Activated naive CD4-positive, alpha-beta T cell treated with anti-CD3 and anti-CD28 coated beads, Interleukin-2, amount 10 ng/mL, durations not matched to agents 7 days and 5 days (primary cell): ENCODE measurements around the gene NKG7.

Source experiments
- CTCF ChIA-PET: fragments of 350-600 bp; sonication (Branson Sonifier 250); formaldehyde crosslinking; loops from one replicate; lab custom pipeline; 2021; ENCODE audit warnings: antibody characterized with exemption; lab: Charles Lee
- DNase-seq: peaks from one replicate; pipeline ENCODE4 v3.0.0-alpha.2; 2020
- H3K27ac Mint-ChIP-seq: one replicate; pipeline ENCODE4 v1.8.0; 2021; ENCODE audit warnings: mild to moderate bottlenecking, moderate library complexity, mixed read lengths
- H3K27me3 Mint-ChIP-seq: one replicate; pipeline ENCODE4 v1.8.0; 2021; ENCODE audit warnings: mild to moderate bottlenecking, mixed read lengths
- H3K36me3 Mint-ChIP-seq: one replicate; pipeline ENCODE4 v1.8.0; 2021; ENCODE audit warnings: mixed read lengths
- H3K4me1 Mint-ChIP-seq: one replicate; pipeline ENCODE4 v1.8.0; 2021; ENCODE audit warnings: mixed read lengths
- H3K4me3 Mint-ChIP-seq: one replicate; pipeline ENCODE4 v1.8.0; 2021; ENCODE audit warnings: mild to moderate bottlenecking, moderate library complexity, mixed read lengths
- H3K9me3 Mint-ChIP-seq: one replicate; pipeline ENCODE4 v1.8.0; 2021; ENCODE audit warnings: mixed read lengths

Gene NKG7

DNA sequence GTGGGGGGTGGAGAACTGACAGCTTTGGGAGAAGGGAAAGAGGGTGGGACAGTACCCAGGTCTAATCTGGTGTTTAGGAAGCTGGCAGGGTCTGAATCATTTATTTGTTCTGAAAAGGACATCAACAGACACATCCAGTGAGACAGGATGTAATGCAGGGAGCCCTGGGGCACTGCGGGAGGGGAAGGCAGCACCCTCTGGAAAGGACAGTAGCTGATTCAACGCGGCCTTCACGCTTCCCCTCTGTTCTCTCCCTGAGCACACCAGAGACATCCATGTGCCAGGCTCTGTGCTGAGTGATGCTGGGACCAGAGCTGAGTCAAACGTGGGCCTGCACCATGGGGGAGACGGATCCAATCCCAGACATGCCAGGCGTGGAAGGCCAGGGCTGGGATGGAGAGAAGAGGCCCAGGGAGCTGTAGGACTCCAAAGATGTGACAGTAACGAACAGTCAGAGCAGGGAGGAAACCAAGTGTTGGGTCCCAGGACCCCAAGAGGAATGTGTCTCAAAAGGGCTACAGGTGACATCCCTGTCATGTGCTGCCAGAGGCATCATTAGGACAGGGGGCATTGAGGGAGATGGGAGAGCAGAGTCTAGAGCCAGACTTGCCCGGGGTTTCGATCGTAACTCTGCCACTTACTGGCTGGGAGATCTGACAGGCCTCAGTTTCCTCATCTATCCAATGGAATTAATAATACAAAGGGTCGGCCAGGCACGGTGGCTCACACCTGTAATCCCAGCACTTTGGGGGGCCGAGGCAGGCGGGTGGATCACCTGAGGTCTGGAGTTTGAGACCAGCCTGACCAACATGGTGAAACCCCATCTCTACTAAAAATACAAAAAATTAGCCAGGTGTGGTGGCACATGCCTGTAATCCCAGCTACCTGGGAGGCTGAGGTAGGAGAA is 8.0 kb downstream of the NKG7 start:
- H3K27ac Mint-ChIP-seq, result peak overlapping the region; percentile 12
- no peaks in the 10 kb centered on the region for H3K9me3 Mint-ChIP-seq
- H3K36me3 Mint-ChIP-seq, result peaks cover 5% of the 10 kb centered on the region
- H3K4me3 Mint-ChIP-seq, result peak overlapping the region; percentile 59
- CTCF ChIA-PET, result interaction anchor here (1.3 to 1.7 kb wide), 2 partner anchors 10 to 23 kb away, joined by 4 to 6 read pairs; partner anchors contain the start of gene VSIG10L
- no peak for DNase-seq
- H3K27me3 Mint-ChIP-seq, result peaks cover 3% of the 10 kb centered on the region
- H3K4me1 Mint-ChIP-seq, result peaks cover 67% of the 10 kb centered on the region

DNA sequence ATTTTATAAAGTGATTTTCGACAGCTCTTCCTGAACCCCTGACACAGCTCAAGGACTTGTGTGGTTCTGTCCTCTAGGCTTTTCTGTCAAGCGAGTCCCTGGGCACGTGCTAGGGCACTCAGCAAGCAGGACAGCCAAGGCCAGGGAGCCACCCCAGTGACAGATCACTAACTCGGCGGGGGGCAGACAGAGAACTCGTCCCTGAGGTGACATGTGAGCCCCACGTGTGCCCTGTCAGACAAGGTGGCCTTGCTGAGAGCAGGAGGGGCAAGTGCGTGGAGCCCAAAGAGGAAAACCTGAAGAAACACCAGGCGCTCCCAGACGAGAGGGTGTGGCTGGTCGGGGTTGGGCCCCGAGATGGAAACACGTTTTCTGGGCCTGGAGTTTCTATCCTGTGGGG is 11.2 kb downstream of the NKG7 start:
- Mint-ChIP-seq H3K9me3 (no peaks in the 10 kb centered on the region), H3K27ac (no peak overlapping the region), H3K4me1 (peaks cover 57% of the 10 kb centered on the region), H3K4me3 (no peak overlapping the region), H3K27me3 (no peaks in the 10 kb centered on the region), H3K36me3 (peaks cover 14% of the 10 kb centered on the region)
- CTCF ChIA-PET, result no interaction called here
- no peak for DNase-seq

DNA sequence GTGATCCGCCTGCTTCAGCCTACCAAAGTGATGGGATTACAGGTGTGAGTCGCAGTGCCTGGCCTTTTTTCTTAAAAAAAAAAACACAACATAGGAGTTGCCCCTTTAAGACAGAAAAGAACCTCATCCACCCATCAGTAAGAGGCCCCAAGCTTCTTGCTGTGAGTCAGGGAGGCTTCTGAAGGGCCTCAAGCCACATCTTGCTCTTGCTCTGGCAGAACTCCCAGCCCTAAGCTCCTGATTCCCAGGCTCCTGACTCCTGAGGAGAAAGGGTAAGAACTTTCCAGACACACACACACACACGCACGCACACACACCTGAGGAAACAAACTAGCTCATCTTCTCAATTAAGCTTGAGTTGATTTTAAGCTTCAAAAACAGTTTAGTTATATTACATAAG is 13.2 kb downstream of the NKG7 start:
- no peak for DNase-seq
- Mint-ChIP-seq H3K27me3 (no peaks in the 10 kb centered on the region), H3K27ac (no peak overlapping the region), H3K4me1 (peaks cover 60% of the 10 kb centered on the region), H3K9me3 (no peaks in the 10 kb centered on the region), H3K4me3 (no peak overlapping the region), H3K36me3 (peaks cover 16% of the 10 kb centered on the region)
- CTCF ChIA-PET, result interaction anchor here (0.5 to 1.8 kb wide), 3 partner anchors 11 to 66 kb away, joined by 3 to 6 read pairs (median 4); no protein-coding TSS in a partner anchor

DNA sequence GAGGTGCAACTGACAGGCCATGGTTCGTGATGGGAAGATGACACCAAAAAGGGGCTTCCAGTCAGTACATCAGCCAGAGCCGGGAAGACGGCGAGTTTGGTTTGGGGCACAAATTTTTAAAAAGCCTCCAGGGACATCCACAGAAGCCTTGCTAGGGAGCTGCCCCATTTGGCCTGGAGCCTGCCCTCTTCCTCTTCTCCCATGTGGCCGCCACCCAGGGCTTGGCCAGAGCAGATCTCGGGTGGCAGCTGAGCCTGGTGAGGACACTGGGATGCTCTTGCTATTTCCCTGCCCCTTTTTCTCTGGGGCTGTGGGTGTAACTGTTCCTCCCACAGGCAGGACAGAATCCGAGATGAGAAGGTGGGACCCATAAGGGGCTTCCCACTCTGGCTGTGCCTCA is 14.5 kb downstream of the NKG7 start:
- DNase-seq, result no peak
- no peak overlapping the region for H3K4me3 Mint-ChIP-seq
- no peaks in the 10 kb centered on the region for H3K9me3 Mint-ChIP-seq
- no peaks in the 10 kb centered on the region for H3K27me3 Mint-ChIP-seq
- peaks cover 51% of the 10 kb centered on the region for H3K4me1 Mint-ChIP-seq
- CTCF ChIA-PET, result interaction anchor here (1.8 kb wide), 1 partner anchor 18 kb away, joined by 6 read pairs; no protein-coding TSS in a partner anchor
- no peak overlapping the region for H3K27ac Mint-ChIP-seq
- H3K36me3 Mint-ChIP-seq, result peaks cover 16% of the 10 kb centered on the region

DNA sequence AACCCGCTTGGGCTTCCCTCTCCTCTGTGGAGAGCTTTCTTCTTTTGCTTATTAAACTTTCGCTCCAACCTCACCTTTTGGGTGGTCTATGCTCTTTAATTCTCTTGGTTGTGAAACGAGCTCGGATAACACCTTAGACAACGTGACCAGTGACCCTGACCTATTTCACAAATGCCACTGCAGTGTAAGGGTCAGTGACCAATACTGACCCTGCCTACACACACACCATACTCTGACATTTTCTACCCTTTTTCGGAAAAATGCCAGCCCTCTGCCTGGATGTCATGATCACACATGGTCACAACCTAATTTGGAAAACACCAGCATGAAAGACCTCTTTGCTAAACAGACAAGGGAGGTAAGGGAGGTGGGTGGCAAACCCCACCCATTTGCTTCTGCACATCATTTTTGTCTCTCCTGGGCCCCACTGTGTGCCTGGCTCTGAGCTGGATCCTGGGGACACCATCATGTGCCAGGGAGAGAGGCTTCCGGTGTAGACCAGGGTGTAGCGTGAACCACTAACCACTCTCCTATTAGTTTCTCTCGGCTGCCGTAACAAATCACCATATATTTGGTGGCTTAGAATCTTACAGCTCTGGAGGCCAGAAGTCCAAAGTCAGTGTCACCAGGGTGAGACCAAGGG is 16.2 kb downstream of the NKG7 start:
- no peaks in the 10 kb centered on the region for H3K9me3 Mint-ChIP-seq
- no peak for DNase-seq
- H3K36me3 Mint-ChIP-seq, result peaks cover 25% of the 10 kb centered on the region
- H3K27ac Mint-ChIP-seq, result no peak overlapping the region
- H3K4me3 Mint-ChIP-seq, result no peak overlapping the region
- no peaks in the 10 kb centered on the region for H3K27me3 Mint-ChIP-seq
- CTCF ChIA-PET, result no interaction called here
- peaks cover 39% of the 10 kb centered on the region for H3K4me1 Mint-ChIP-seq

DNA sequence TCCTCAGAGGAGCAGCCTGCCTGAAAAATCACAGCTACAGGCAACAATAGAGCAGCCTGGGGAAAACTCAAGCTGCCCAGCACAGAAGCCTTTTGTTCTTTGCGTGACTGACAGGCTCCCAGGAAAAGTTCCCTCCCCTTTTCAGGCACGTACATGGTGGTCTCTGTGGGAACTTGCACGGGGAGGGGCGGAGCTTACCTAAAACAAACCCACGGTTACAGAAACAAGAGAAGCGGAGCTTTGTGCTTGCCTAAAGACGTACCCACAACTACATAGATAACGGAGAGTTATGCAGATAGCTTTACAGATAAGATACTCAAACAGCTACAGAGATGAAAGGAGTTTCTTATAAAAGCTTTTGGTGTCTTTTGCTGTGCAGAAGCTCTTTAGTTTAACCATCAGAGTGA is 17.7 kb downstream of the NKG7 start:
- Mint-ChIP-seq H3K27ac (peak overlapping the region; percentile 81), H3K9me3 (no peaks in the 10 kb centered on the region), H3K27me3 (no peaks in the 10 kb centered on the region), H3K4me3 (peak overlapping the region; percentile 6), H3K36me3 (peaks cover 36% of the 10 kb centered on the region), H3K4me1 (peaks cover 31% of the 10 kb centered on the region)
- CTCF ChIA-PET, result interaction anchor here (0.7 to 1.2 kb wide), 3 partner anchors 9 to 53 kb away, joined by 3 to 4 read pairs (median 3); no protein-coding TSS in a partner anchor
- peak; percentile 63 for DNase-seq

DNA sequence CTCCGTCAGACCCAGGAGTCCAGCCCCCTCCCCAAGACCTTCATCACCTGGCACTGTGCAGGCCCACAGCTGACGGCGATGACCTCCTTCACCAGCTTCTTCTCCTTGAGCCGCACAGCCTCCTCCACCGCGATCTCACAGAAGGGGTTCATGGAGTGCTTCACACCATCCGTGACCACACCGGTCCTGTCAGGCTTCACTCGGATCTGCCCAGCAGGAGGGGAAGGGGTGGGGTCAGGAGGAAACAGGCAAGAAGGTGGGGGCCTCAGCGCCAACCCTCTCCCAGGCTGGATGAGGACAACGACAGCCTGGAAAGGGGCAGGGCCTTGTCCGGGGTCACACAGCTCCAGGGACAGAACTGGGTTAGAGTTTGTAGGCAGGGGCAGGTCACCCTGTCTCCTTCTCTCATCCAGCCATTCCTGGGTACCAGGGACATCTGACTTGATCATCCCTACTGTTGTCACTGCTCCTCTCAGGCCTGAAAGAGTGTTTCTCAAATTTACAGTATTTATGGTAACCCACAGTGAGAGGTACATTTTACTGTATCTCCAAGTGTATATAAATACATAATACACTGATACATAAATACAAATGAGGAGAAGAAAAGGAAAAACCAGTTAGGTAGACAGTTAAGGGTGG is 18.2 kb downstream of the NKG7 start:
- no peaks in the 10 kb centered on the region for H3K27me3 Mint-ChIP-seq
- peaks cover 27% of the 10 kb centered on the region for H3K4me1 Mint-ChIP-seq
- H3K4me3 Mint-ChIP-seq, result no peak overlapping the region
- no peaks in the 10 kb centered on the region for H3K9me3 Mint-ChIP-seq
- peak overlapping the region; percentile 69 for H3K27ac Mint-ChIP-seq
- CTCF ChIA-PET, result interaction anchor here (0.7 to 1.2 kb wide), 3 partner anchors 10 to 53 kb away, joined by 3 to 4 read pairs (median 3); no protein-coding TSS in a partner anchor
- DNase-seq, result no peak
- H3K36me3 Mint-ChIP-seq, result peaks cover 38% of the 10 kb centered on the region

DNA sequence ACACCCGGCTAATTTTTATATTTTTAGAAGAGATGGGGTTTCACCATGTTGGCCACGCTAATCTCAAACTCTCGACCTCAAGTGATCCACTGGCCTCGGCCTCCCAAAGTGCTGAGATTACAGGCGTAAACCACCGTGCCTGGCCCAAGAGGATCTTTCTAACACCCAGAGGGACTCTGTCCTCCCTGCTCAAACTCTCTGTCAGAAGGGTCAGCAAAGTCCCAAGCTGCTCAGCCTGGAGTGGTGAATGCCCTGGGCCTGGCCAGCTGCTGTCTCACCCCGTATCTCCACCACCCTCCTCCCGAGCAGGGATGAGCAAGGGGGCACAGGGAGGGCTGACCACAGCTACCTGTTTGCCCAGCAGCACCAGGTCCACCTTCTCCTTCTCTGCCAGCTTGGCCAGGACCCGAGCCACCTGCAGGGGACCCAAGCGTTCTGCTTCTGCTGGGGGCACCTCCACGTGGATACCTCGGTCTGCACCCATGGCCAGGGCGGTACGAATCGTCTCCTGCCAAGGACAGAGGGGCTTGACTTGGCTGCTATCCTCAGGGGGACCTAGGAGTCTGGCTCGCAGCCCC is 19.6 kb downstream of the NKG7 start:
- H3K9me3 Mint-ChIP-seq, result no peaks in the 10 kb centered on the region
- no peak overlapping the region for H3K27ac Mint-ChIP-seq
- no peak overlapping the region for H3K4me3 Mint-ChIP-seq
- peaks cover 39% of the 10 kb centered on the region for H3K36me3 Mint-ChIP-seq
- peaks cover 25% of the 10 kb centered on the region for H3K4me1 Mint-ChIP-seq
- no peaks in the 10 kb centered on the region for H3K27me3 Mint-ChIP-seq
- CTCF ChIA-PET, result no interaction called here
- DNase-seq, result no peak

DNA sequence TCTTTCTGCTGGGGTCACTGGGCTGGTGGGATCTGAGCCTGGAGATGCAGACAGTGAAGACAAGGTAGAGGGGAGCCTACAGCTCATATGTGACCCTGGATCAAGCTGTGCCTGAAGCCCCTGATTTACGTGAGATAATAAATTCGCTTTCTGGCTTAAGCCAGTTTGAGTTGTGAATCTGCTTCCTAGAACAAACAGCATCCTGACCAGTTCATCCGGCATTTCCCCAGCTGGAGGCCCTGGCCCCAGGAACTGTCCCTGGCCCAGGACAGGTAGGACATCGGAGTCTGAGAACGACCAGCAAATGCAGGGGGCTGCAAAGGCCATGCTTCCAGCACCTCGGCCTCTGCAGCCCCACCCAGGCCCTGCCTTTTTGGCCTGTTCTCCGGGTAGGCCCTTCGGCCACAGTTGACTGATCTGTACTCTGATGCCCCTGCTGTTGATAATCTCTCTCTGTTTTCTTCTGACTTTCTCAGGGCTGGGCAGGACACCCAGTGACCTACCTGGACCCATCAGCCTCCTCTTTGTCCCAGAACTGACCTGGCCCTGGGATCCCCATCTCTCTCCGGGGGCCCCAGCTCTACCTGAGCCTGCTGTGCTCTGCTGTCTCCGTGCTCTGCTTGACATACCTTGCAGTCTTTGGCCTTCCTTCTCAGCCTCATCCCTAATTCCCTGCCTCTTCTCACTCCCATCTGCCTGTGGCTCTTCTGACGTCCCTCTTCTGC is 21.0 kb downstream of the NKG7 start:
- CTCF ChIA-PET, result no interaction called here
- peaks cover 40% of the 10 kb centered on the region for H3K36me3 Mint-ChIP-seq
- peaks cover 21% of the 10 kb centered on the region for H3K4me1 Mint-ChIP-seq
- DNase-seq, result no peak
- no peaks in the 10 kb centered on the region for H3K9me3 Mint-ChIP-seq
- no peak overlapping the region for H3K4me3 Mint-ChIP-seq
- H3K27me3 Mint-ChIP-seq, result no peaks in the 10 kb centered on the region
- H3K27ac Mint-ChIP-seq, result peak overlapping the region; percentile 43

DNA sequence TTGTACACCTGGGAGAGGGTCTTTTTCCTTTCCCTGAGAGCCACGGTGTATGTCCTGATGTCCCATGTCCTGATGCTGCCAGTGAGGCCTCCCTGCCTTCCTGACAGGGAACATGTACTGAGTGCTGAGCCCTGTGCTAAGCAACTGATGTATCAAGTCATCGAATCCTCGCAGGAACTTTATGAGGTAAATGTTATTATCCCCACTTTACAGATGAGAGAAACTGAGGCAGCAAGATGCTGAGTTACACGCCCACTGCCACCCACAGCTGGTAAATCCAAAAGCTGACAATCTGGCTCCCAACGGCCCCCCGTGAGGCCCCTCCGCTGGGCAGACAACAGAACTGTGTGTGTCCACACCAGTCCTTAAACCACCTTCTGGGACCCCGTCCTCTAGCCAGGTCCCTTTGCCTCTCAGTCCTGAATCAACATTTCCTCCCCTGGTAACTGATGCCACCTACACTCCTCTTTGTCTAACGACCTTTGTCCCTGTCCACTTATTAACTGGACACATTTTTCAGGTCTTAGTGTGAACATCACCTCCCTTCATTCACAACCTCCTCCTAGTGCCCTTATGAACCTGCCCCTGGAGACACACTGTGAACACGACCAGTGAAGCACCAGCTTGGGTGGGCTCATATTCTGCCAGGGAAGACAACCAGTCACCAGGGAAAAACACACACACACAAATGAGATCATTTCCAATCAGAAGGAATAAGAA is 25.1 kb downstream of the NKG7 start:
- Mint-ChIP-seq H3K27me3 (peaks cover 5% of the 10 kb centered on the region), H3K9me3 (no peaks in the 10 kb centered on the region), H3K4me3 (no peak overlapping the region), H3K4me1 (no peaks in the 10 kb centered on the region), H3K27ac (no peak overlapping the region), H3K36me3 (peaks cover 42% of the 10 kb centered on the region)
- CTCF ChIA-PET, result no interaction called here
- DNase-seq, result no peak

DNA sequence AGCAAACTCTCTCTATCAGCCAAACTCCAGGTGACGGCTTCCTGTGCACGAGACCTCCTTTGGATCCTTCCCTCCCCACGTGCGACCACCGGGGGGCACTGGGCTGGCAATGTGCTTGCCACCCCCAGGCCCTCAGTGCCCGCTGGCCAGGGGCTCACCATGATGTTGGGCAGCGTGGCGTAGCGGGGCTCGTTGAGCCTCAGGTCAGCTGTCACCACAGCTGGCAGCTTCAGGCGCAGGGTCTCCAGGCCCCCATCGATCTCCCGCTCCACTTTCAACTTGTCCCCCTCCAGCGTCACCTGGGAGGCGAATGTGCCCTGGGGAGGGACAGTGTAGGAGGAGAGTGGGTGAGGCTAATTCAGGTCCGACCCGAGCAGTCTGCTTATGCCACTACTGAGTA is 25.7 kb downstream of the NKG7 start:
- no peak for DNase-seq
- CTCF ChIA-PET, result no interaction called here
- Mint-ChIP-seq H3K4me3 (no peak overlapping the region), H3K4me1 (no peaks in the 10 kb centered on the region), H3K27me3 (peaks cover 11% of the 10 kb centered on the region), H3K27ac (no peak overlapping the region), H3K36me3 (peaks cover 35% of the 10 kb centered on the region), H3K9me3 (no peaks in the 10 kb centered on the region)

DNA sequence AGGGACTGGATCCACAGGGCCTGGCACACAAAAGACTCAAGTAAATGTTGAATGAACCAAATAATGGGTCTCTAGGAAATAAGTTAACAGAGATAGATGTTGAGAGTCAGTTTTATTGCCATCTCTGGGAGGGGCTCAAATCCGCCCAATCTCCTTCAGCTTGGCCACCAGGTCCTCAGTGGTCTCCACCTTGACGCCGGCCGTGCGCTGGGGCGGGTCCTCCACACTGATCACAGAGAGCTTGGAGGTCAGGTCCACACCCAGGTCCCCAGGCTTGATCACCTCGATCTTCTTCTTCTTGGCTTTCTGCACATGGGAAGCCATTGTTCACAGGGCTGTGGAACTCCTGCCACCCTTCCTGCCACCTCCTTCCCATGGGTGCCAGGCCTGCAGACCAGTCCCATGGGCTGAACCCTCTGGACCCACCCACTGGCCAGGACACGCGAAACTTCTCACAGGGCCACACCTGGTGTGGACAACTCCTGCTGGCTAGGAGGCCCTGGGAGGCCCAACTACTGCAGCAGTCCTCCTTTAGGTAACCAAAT is 27.3 kb downstream of the NKG7 start:
- no peak for DNase-seq
- no peaks in the 10 kb centered on the region for H3K9me3 Mint-ChIP-seq
- no peak overlapping the region for H3K4me3 Mint-ChIP-seq
- peaks cover 25% of the 10 kb centered on the region for H3K36me3 Mint-ChIP-seq
- peaks cover 27% of the 10 kb centered on the region for H3K27me3 Mint-ChIP-seq
- CTCF ChIA-PET, result no interaction called here
- H3K4me1 Mint-ChIP-seq, result peaks cover 4% of the 10 kb centered on the region
- no peak overlapping the region for H3K27ac Mint-ChIP-seq
